Ovary (tissue), 3 donors: ENCODE results near the gene RPP40.

Experiments
- CTCF ChIP-seq, 3 donors: fragments of 450-650 bp in 2 of 3; fragments of 200-600 bp in 1 of 3; IDR thresholded peaks; one replicate each; pipeline versions ENCODE4 v1.5.1 to v1.8.0; 2016 to 2022; ENCODE audit warnings: antibody characterized with exemption in 3 of 3, mild to moderate bottlenecking in 1 of 3
- EP300 ChIP-seq: sonication (generic); formaldehyde crosslinking; IDR thresholded peaks from one replicate; pipeline ENCODE4 v1.6.1; 2017; ENCODE audit warnings: antibody characterized with exemption
- POLR2A ChIP-seq: fragments of 450-650 bp; IDR thresholded peaks from one replicate; pipeline ENCODE4 v1.6.1; 2017; ENCODE audit warnings: antibody characterized with exemption, mild to moderate bottlenecking, moderate library complexity
- donor health status: DM: no; HTN: no; CAD: no.

GRCh38 chr6:5028301-5028700 is 24.5 kb upstream of the RPP40 start:
- no peak for TF ChIP-seq CTCF (IDR thresholded peaks at IDR 0.05)
- no peak for TF ChIP-seq EP300
- no peak for TF ChIP-seq POLR2A
